IMR-90 (cell line): Measurements from ENCODE around the gene MYO9A. TPM values are rescaled to one million over a fixed set of nuclear protein-coding genes. Genes with fewer than 3 reads are reported as not detected.

Experiments
- ATAC-seq: fragments of 200-7000 bp; cut with Tn5 transposase; 2 replicates; pipeline ENCODE4 v1.9.1; 2020; ENCODE audit warnings: low read depth, mild to moderate bottlenecking, moderate library complexity
- BruUV-seq: library from RNA; stranded (reverse); fragments of 400-500 nt; replicated peaks from 2 replicates; lab custom pipeline; 2021; lab: Mats Ljungman, UMichigan
- CTCF ChIA-PET: fragments of 300-600 bp; formaldehyde crosslinking; extraction: SDS; loops from one replicate; lab custom pipeline; 2021; ENCODE audit warnings: antibody characterized with exemption; lab: Yijun Ruan, JAX
- POLR2A ChIA-PET: fragments of 300-600 bp; sonication (Branson Sonifier 250); formaldehyde crosslinking; loops from one replicate; lab custom pipeline; 2022; ENCODE audit warnings: antibody characterized with exemption; ENCODE audit not compliant: unreplicated experiment; lab: Charles Lee
- DNase-seq: peaks from one replicate; pipeline ENCODE4 v3.0.0; 2013
- H2AFZ ChIP-seq: replicated peaks from 2 replicates; pipeline ENCODE3; 2013; ENCODE audit warnings: low read length, mild to moderate bottlenecking; ENCODE audit not compliant: poor library complexity
- H2AK5ac ChIP-seq: 2 replicates; pipeline ENCODE4 v1.6.1; 2013; ENCODE audit warnings: low read depth, low read length, inconsistent platforms
- H2AK9ac ChIP-seq: replicated peaks from 2 replicates; pipeline ENCODE3; 2013; ENCODE audit warnings: mild to moderate bottlenecking, low read depth, low read length, moderate library complexity; ENCODE audit not compliant: poor library complexity
- H2BK120ac ChIP-seq: 2 replicates; pipeline ENCODE4 v1.6.1; 2013; ENCODE audit warnings: low read depth, low read length, inconsistent platforms
- H2BK15ac ChIP-seq: 3 replicates; pipeline ENCODE4 v1.6.1; 2013; ENCODE audit warnings: low read depth, low read length, inconsistent platforms
- H2BK20ac ChIP-seq: 2 replicates; pipeline ENCODE4 v1.6.1; 2013; ENCODE audit warnings: low read depth, mild to moderate bottlenecking, inconsistent platforms, low read length, moderate library complexity
- H2BK5ac ChIP-seq: 2 replicates; pipeline ENCODE4 v1.6.1; 2013; ENCODE audit warnings: mild to moderate bottlenecking, low read depth, low read length, inconsistent platforms; ENCODE audit not compliant: poor library complexity, severe bottlenecking
- H3K14ac ChIP-seq: replicated peaks from 2 replicates; pipeline ENCODE4 v1.6.1; 2013; ENCODE audit warnings: low read depth, low read length, inconsistent platforms
- H3K18ac ChIP-seq: 2 replicates; pipeline ENCODE4 v1.6.1; 2013; ENCODE audit warnings: low read depth, low read length, control low read depth
- H3K23ac ChIP-seq: 2 replicates; pipeline ENCODE4 v1.6.1; 2013; ENCODE audit warnings: low read depth, low read length, inconsistent platforms
- H3K27ac ChIP-seq: 2 replicates; pipeline ENCODE4 v1.5.1; 2013; ENCODE audit warnings: mild to moderate bottlenecking, control low read depth, low read length; ENCODE audit not compliant: insufficient read depth
- H3K27me3 ChIP-seq: 2 replicates; pipeline ENCODE4 v1.6.1; 2013; ENCODE audit warnings: low read length; ENCODE audit not compliant: control insufficient read depth, insufficient read depth
- H3K36me3 ChIP-seq: 2 replicates; pipeline ENCODE4 v1.6.1; 2013; ENCODE audit warnings: low read length, mixed read lengths; ENCODE audit not compliant: control insufficient read depth, insufficient read depth
- H3K4ac ChIP-seq: 2 replicates; pipeline ENCODE4 v1.6.1; 2013; ENCODE audit warnings: low read depth, low read length, inconsistent platforms
- H3K4me1 ChIP-seq: 2 replicates; pipeline ENCODE4 v1.6.1; 2013; ENCODE audit warnings: low read length, mixed read lengths; ENCODE audit not compliant: control insufficient read depth, insufficient read depth
- H3K4me2 ChIP-seq: 2 replicates; pipeline ENCODE4 v1.6.1; 2013; ENCODE audit warnings: low read depth, mild to moderate bottlenecking, control low read depth, low read length, moderate library complexity
- H3K4me3 ChIP-seq: 2 replicates; pipeline ENCODE4 v1.5.1; 2013; ENCODE audit warnings: low read depth, mild to moderate bottlenecking, control low read depth, low read length, moderate library complexity; ENCODE audit not compliant: insufficient read depth
- H3K56ac ChIP-seq: 2 replicates; pipeline ENCODE4 v1.6.1; 2013; ENCODE audit warnings: low read length, inconsistent platforms; ENCODE audit not compliant: insufficient read depth; ENCODE audit errors: extremely low read depth
- H3K79me1 ChIP-seq, 2 experiments: 2 replicates each; pipeline ENCODE4 v1.6.1; 2013; ENCODE audit warnings: low read length in 2 of 2, inconsistent platforms in 1 of 2, low read depth in 1 of 2
- H3K9ac ChIP-seq: 2 replicates; pipeline ENCODE4 v1.6.1; 2013; ENCODE audit warnings: low read depth, low read length, control low read depth
- H3K9me1 ChIP-seq: 2 replicates; pipeline ENCODE4 v1.6.1; 2013; ENCODE audit warnings: low read length, inconsistent platforms; ENCODE audit not compliant: insufficient read depth
- H3K9me3 ChIP-seq: 2 replicates; pipeline ENCODE4 v1.6.1; 2013; ENCODE audit warnings: low read length; ENCODE audit not compliant: control insufficient read depth, insufficient read depth
- H4K20me1 ChIP-seq: 2 replicates; pipeline ENCODE4 v1.6.1; 2013; ENCODE audit warnings: low read length, inconsistent platforms; ENCODE audit not compliant: insufficient read depth
- H4K5ac ChIP-seq: 2 replicates; pipeline ENCODE4 v1.6.1; 2013; ENCODE audit warnings: mild to moderate bottlenecking, low read depth, low read length, control low read depth
- H4K8ac ChIP-seq, 2 experiments: 2 replicates each; pipeline ENCODE4 v1.6.1; 2013; ENCODE audit warnings: low read depth in 2 of 2, low read length in 2 of 2, control low read depth in 1 of 2, inconsistent platforms in 1 of 2
- H4K91ac ChIP-seq: 2 replicates; pipeline ENCODE4 v1.6.1; 2013; ENCODE audit warnings: low read depth, low read length, inconsistent platforms; ENCODE audit not compliant: insufficient read depth
- BHLHE40 ChIP-seq: fragments of 150-350 bp; IDR thresholded peaks from 2 replicates; pipeline ENCODE4 v1.6.1; 2016; ENCODE audit warnings: mild to moderate bottlenecking, low read depth, low read length
- CEBPB ChIP-seq: IDR thresholded peaks from 2 replicates; pipeline ENCODE4 v1.6.1; 2012; ENCODE audit warnings: low read depth, low read length, improper control_type of control experiment
- MXI1 ChIP-seq: IDR thresholded peaks from 2 replicates; pipeline ENCODE4 v1.6.1; 2012; ENCODE audit warnings: low read depth, mild to moderate bottlenecking, low read length, moderate library complexity, borderline replicate concordance
- RCOR1 ChIP-seq: IDR thresholded peaks from 2 replicates; pipeline ENCODE4 v1.6.1; 2012; ENCODE audit warnings: mild to moderate bottlenecking, low read length, improper control_type of control experiment; ENCODE audit not compliant: insufficient replicate concordance
- SMC3 ChIP-seq: fragments of 150-350 bp; IDR thresholded peaks from 2 replicates; pipeline ENCODE4 v1.6.1; 2016; ENCODE audit warnings: low read depth, mild to moderate bottlenecking, antibody characterized with exemption, low read length, moderate library complexity
- WGBS, 2 experiments: methylation state at CpG; one replicate each; pipeline versions ENCODE4 v1.1.5 to v1.1.7; 2013; ENCODE audit warnings: missing lambda C conversion rate in 2 of 2; ENCODE audit not compliant: insufficient read length in 1 of 2; ENCODE audit errors: extremely low coverage in 2 of 2; 5-methylcytosine and 5-hydroxymethylcytosine counted together
- dilution Hi-C: fragments of 300-500 bp; cut with HindIII; formaldehyde crosslinking; loops from one replicate; pipeline ENCODE4 v1.14.3; 2018; ENCODE audit warnings: low sequenced_read_pairs; ENCODE audit not compliant: unreplicated experiment
- in situ Hi-C: fragments of 300-500 bp; cut with MboI; formaldehyde crosslinking; loops from 3 replicates; pipeline ENCODE4 v1.14.3; 2019; ENCODE audit warnings: low sequenced_read_pairs, inconsistent platforms, mixed read lengths
- intact Hi-C: fragments of 100-400 bp; cut with micrococcal nuclease; formaldehyde crosslinking; loops from 2 replicates; pipeline ENCODE4 v1.10.0; 2022
- polyA plus RNA-seq, 3 experiments: library from polyadenylated mRNA; depleted of rRNA; stranded (reverse); fragments of >200 nt; gene quantifications; 2 replicates each; pipeline ENCODE4 v1.2.3, GENCODE V29; 2012; ENCODE audit warnings: low replicate concordance in 1 of 3
- total RNA-seq: library from RNA; depleted of rRNA; stranded (reverse); fragments of >200 nt; gene quantifications from 2 replicates; pipeline ENCODE4 v1.2.3, GENCODE V29; 2012
- TF ChIP-seq, protein P1 (sequence below): fragments of 150-350 bp; IDR thresholded peaks from 2 replicates; pipeline ENCODE4 v1.6.1; 2017; ENCODE audit warnings: mild to moderate bottlenecking, antibody characterized with exemption, low read length, low read depth

Gene MYO9A
- total and polyA plus RNA-seq, 2 of the 4 experiments (the other 2 are of a cell fraction) = 6.0 to 49.5 TPM

- no peak overlapping the region for H4K5ac ChIP-seq
- BruUV-seq = no TSS peak
- H4K91ac ChIP-seq = no peak overlapping the region
- peaks cover 2% of the 10 kb centered on the region; the same call in 1 of the 2 replicates for H3K36me3 ChIP-seq
- H4K20me1 ChIP-seq = peaks cover 9% of the 10 kb centered on the region
- H3K27ac ChIP-seq = no peak overlapping the region
- H3K27me3 ChIP-seq = no peaks in the 10 kb centered on the region
- DNase-seq (no peak), ATAC-seq (no peak)
- intact Hi-C loops = no loop called here
- no peak overlapping the region for H2BK5ac ChIP-seq
- H3K4me3 ChIP-seq = no peak overlapping the region
- no peak overlapping the region for H2AK5ac ChIP-seq
- H3K9me1 ChIP-seq = peaks cover 12% of the 10 kb centered on the region; the same call in 1 of the 2 replicates
- no peak overlapping the region for H3K4me2 ChIP-seq
- no peak overlapping the region for H2BK20ac ChIP-seq
- dilution Hi-C loops = no loop called here
- H3K23ac ChIP-seq = no peak overlapping the region
- no peak overlapping the region for H2AK9ac ChIP-seq
- in situ Hi-C loops = no loop called here
- H3K56ac ChIP-seq = no peak overlapping the region
- H4K8ac ChIP-seq = no peak overlapping the region
- no peak overlapping the region for H2BK15ac ChIP-seq
- H3K9ac ChIP-seq = no peak overlapping the region
- 100% methylated on average over 6 of the region's 9 CpGs; no CpG with 5 or more reads in 1 of the 2 experiments for WGBS, 2 experiments
- ChIA-PET POLR2A (no interaction called here), CTCF (no interaction called here)
- no peak for TF ChIP-seq RCOR1
- TF ChIP-seq CEBPB = no peak
- TF ChIP-seq SMC3 = no peak
- no peak for TF ChIP-seq MXI1
- TF ChIP-seq, protein P1, sequence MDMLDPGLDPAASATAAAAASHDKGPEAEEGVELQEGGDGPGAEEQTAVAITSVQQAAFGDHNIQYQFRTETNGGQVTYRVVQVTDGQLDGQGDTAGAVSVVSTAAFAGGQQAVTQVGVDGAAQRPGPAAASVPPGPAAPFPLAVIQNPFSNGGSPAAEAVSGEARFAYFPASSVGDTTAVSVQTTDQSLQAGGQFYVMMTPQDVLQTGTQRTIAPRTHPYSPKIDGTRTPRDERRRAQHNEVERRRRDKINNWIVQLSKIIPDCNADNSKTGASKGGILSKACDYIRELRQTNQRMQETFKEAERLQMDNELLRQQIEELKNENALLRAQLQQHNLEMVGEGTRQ = no peak
- no peak for TF ChIP-seq BHLHE40
- no peak overlapping the region for H2BK120ac ChIP-seq
- no peaks in the 10 kb centered on the region for H3K4me1 ChIP-seq
- no peaks in the 10 kb centered on the region; the same call in 1 of the 2 replicates for H3K9me3 ChIP-seq
- no peak overlapping the region for H3K18ac ChIP-seq
- H3K4ac ChIP-seq = no peak overlapping the region
- H3K14ac ChIP-seq = no peak overlapping the region
- peaks cover 7 to 36% of the 10 kb centered on the region in 2 experiments; a peak in 3 of 4 replicates for H3K79me1 ChIP-seq
- H2AFZ ChIP-seq = no peak overlapping the region
These were observed 30.9 kb downstream of the MYO9A start for GRCh38 chr15:72086920-72087648.
